Transverse colon (tissue), 4 donors: ENCODE results near the gene UBE2L3. TPM values are rescaled to one million over a fixed set of nuclear protein-coding genes. Genes with fewer than 3 reads are reported as not detected.
"Not testable (repeated sequence)": the region's sequence is repeated elsewhere in the genome, so short reads cannot be mapped to it uniquely, and the experiment has no call there.

Experiments used
- DNase-seq: peaks from one replicate; pipeline ENCODE4 v3.0.0-alpha.2; 2019
- H3K27ac ChIP-seq, 4 donors: fragments of 200-600 bp; sonication (generic); 2 replicates each; pipeline ENCODE4 v1.5.1; 2016 to 2018; ENCODE audit warnings: inconsistent platforms in 4 of 4
- H3K27me3 ChIP-seq: fragments of 200-600 bp; sonication (generic); 2 replicates; pipeline ENCODE4 v1.5.1; 2017; ENCODE audit warnings: inconsistent platforms
- H3K36me3 ChIP-seq, 4 donors: fragments of 200-600 bp; sonication (generic); 2 replicates each; pipeline ENCODE4 v1.5.1; 2017 to 2019; ENCODE audit warnings: inconsistent platforms in 4 of 4
- H3K4me1 ChIP-seq, 4 donors: fragments of 200-600 bp; sonication (generic); 2 replicates each; pipeline ENCODE4 v1.5.1; 2017 to 2020; ENCODE audit warnings: inconsistent platforms in 4 of 4
- H3K4me3 ChIP-seq, 4 donors: fragments of 200-600 bp; sonication (generic); 1 replicate in 1 of 4; 2 replicates in 3 of 4; pipeline versions ENCODE4 v1.5.1 to v1.6.1; 2017 to 2019; ENCODE audit warnings: inconsistent platforms in 4 of 4
- H3K9me3 ChIP-seq, 2 donors: fragments of 200-600 bp; sonication (generic); 2 replicates each; pipeline ENCODE4 v1.5.1; 2017 to 2019; ENCODE audit warnings: inconsistent platforms in 2 of 2
- EP300 ChIP-seq: sonication (generic); formaldehyde crosslinking; IDR thresholded peaks from one replicate; pipeline ENCODE4 v1.6.1; 2017; ENCODE audit warnings: antibody characterized with exemption, low read depth
- POLR2A ChIP-seq: fragments of 450-650 bp; IDR thresholded peaks from one replicate; pipeline ENCODE4 v1.6.1; 2016; ENCODE audit warnings: antibody characterized with exemption, mild to moderate bottlenecking, moderate library complexity
- POLR2AphosphoS5 ChIP-seq, 3 donors: sonication (generic); formaldehyde crosslinking; IDR thresholded peaks; one replicate each; pipeline ENCODE4 v1.6.1; 2016; ENCODE audit warnings: antibody characterized with exemption in 3 of 3
- WGBS, 2 donors: methylation state at CpG; one replicate each; pipeline ENCODE4 v1.1.5; 2018; ENCODE audit warnings: low coverage in 1 of 2; 5-methylcytosine and 5-hydroxymethylcytosine counted together
- in situ Hi-C, 4 donors: fragments of 200-750 bp; cut with MboI; loops; one replicate each; pipeline versions ENCODE4 v1.15.0 to v1.15.1; 2017; ENCODE audit warnings: low sequenced_read_pairs in 3 of 4, low pct_ligation_motif_present in 1 of 4, low pct_unique_long_range_greater_than_20kb in 1 of 4
- intact Hi-C: fragments of 100-400 bp; cut with DNase I; formaldehyde crosslinking; loops from one replicate; pipeline ENCODE4 v1.15.1; 2023; ENCODE audit warnings: low total_unique reads
- total RNA-seq, 4 donors: library from RNA; depleted of rRNA; stranded (reverse); fragments of >200 nt; gene quantifications; one replicate each; pipeline ENCODE4 v1.1.0, GENCODE V29; 2016
- TF ChIP-seq, protein P1 (sequence below), 5 experiments: fragments of 200-600 bp in 3 of 5; fragments of 450-650 bp in 2 of 5; sonication (generic) in 3 of 5; IDR thresholded peaks; 1 replicate in 2 of 5; 2 replicates in 3 of 5; pipeline ENCODE4 v1.5.1; 2016 to 2017; ENCODE audit warnings: antibody characterized with exemption in 5 of 5, inconsistent platforms in 3 of 5, mild to moderate bottlenecking in 2 of 5, moderate library complexity in 1 of 5

The UBE2L3 gene
- total RNA-seq, 4 donors from 2014 or later = 21.9 to 48.7 (median 33.5) TPM

DNA sequence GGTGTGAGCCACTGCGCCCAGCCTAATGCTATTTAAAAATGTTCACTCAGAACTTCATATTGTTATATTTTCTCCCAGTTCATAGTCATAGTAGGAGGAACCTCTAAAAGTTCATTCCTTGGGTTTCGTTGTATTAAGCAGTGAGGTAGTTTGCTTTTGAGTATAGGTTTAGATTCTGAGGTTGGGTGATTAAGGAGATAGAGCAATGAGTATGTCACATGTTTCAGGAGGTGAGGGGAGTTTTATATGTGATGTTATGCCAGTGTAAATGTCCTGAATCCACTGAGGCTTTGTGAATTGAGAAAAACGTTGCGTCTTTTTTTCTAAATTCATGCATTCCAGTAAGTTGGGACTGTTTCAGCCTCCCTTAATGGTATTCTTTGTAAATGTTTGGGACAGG lies 4.2 kb downstream of the UBE2L3 start:
- Histone ChIP-seq H3K4me1 (peaks cover 45 to 69% (median 60%) of the 10 kb centered on the region in 4 donors), H3K4me3 (no peak overlapping the region), H3K36me3 (no peaks in the 10 kb centered on the region), H3K27me3 (no peaks in the 10 kb centered on the region), H3K27ac (no peak overlapping the region), H3K9me3 (no peaks in the 10 kb centered on the region)
- TF ChIP-seq POLR2AphosphoS5 (IDR thresholded peaks at IDR 0.05) (no peak), POLR2A (no peak), EP300 (no peak)
- TF ChIP-seq, protein P1, sequence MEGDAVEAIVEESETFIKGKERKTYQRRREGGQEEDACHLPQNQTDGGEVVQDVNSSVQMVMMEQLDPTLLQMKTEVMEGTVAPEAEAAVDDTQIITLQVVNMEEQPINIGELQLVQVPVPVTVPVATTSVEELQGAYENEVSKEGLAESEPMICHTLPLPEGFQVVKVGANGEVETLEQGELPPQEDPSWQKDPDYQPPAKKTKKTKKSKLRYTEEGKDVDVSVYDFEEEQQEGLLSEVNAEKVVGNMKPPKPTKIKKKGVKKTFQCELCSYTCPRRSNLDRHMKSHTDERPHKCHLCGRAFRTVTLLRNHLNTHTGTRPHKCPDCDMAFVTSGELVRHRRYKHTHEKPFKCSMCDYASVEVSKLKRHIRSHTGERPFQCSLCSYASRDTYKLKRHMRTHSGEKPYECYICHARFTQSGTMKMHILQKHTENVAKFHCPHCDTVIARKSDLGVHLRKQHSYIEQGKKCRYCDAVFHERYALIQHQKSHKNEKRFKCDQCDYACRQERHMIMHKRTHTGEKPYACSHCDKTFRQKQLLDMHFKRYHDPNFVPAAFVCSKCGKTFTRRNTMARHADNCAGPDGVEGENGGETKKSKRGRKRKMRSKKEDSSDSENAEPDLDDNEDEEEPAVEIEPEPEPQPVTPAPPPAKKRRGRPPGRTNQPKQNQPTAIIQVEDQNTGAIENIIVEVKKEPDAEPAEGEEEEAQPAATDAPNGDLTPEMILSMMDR (IDR thresholded peaks at IDR 0.05) = no peak
- intact Hi-C loops = no loop called here
- DNase-seq = no peak
- 66 to 82% methylated on average over 3 to 4 of the region's 4 CpGs for WGBS, 2 donors
- in situ Hi-C loops = no loop called here

GRCh38 chr22:21573293-21573734 lies 5.8 kb downstream of the UBE2L3 start:
- intact Hi-C loops = no loop called here
- no peak for DNase-seq
- in situ Hi-C loops = no loop called here
- no peak for TF ChIP-seq POLR2A
- TF ChIP-seq, protein P1 (IDR thresholded peaks at IDR 0.05) = no peak
- TF ChIP-seq EP300 = no peak
- no peak for TF ChIP-seq POLR2AphosphoS5 (IDR thresholded peaks at IDR 0.05)
- WGBS, 2 donors = 66 to 76% methylated on average over 4 to 6 of the region's 6 CpGs
- Histone ChIP-seq H3K4me3 (no peak overlapping the region), H3K9me3 (no peaks in the 10 kb centered on the region), H3K4me1 (peaks cover 53 to 85% (median 74%) of the 10 kb centered on the region in 4 donors), H3K27ac (no peak overlapping the region), H3K36me3 (no peaks in the 10 kb centered on the region), H3K27me3 (no peaks in the 10 kb centered on the region)

DNA sequence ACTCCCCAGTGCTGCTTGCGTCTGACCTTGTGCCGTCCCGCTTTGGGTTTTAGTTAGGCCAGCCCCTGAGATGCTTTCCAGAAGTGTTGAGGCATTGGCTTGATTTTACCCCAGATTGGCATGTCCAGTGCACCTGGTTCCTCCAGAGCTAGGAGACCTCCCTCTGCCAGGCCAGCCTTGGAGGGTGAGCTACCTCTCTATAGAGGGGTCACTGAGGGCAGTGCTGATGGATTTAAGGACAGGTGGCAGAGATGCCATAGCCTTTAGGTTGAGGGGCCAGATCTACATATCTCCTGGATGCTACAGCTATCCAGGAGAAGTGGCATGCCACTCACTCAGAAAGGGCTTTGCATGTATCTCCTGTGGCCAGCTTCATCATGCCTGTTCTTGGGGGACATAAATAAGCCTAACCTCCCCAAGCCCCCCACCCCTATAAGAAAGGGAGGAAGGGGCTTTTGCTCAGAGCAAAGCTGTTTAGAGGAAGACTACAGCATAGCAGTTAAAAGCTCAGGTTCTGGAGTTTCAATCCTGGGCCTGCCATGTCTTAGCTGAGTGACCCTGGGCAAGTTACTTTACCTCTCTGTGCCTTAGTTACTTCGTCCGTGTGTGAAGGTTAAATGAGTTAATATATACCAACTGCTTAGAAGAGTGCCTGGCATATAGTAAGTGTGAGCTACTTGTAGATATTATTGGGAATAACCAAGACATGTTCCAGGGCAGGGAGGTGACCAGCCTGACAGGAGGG lies 6.4 kb downstream of the UBE2L3 start:
- H3K4me1 ChIP-seq = peaks cover 52 to 85% (median 74%) of the 10 kb centered on the region in 4 donors
- TF ChIP-seq EP300 (no peak), POLR2A (no peak), POLR2AphosphoS5 (IDR thresholded peaks at IDR 0.05) (no peak)
- TF ChIP-seq, protein P1 (IDR thresholded peaks at IDR 0.05) = no peak

GRCh38 chr22:21579474-21579851 lies 11.9 kb downstream of the UBE2L3 start:
- in situ Hi-C loops (loop anchor here in 2 of 4 donors (25.0 kb wide), 2 partner anchors 133 to 492 kb away; no protein-coding TSS in a partner anchor), intact Hi-C loops (no loop called here)
- Histone ChIP-seq H3K27ac (no peak overlapping the region), H3K36me3 (no peaks in the 10 kb centered on the region), H3K9me3 (no peaks in the 10 kb centered on the region), H3K4me3 (no peak overlapping the region), H3K4me1 (peaks cover 20 to 71% (median 34%) of the 10 kb centered on the region in 4 donors), H3K27me3 (no peaks in the 10 kb centered on the region)
- TF ChIP-seq EP300 = no peak
- no peak for TF ChIP-seq POLR2A
- TF ChIP-seq, protein P1 (IDR thresholded peaks at IDR 0.05) = no peak
- no peak for TF ChIP-seq POLR2AphosphoS5 (IDR thresholded peaks at IDR 0.05)
- 59 to 100% methylated on average over 1 to 6 of the region's 6 CpGs for WGBS, 2 donors
- no peak for DNase-seq

More for the DNA sequence above, 6.4 kb downstream of the UBE2L3 start:
- DNase-seq = no peak
- in situ Hi-C loops (no loop called here), intact Hi-C loops (no loop called here)
- no peaks in the 10 kb centered on the region for H3K9me3 ChIP-seq
- no peak overlapping the region for H3K4me3 ChIP-seq
- 36 to 75% methylated on average over 2 to 5 of the region's 5 CpGs for WGBS, 2 donors
- H3K27me3 ChIP-seq = no peaks in the 10 kb centered on the region
- no peaks in the 10 kb centered on the region for H3K36me3 ChIP-seq
- H3K27ac ChIP-seq = no peak overlapping the region

DNA sequence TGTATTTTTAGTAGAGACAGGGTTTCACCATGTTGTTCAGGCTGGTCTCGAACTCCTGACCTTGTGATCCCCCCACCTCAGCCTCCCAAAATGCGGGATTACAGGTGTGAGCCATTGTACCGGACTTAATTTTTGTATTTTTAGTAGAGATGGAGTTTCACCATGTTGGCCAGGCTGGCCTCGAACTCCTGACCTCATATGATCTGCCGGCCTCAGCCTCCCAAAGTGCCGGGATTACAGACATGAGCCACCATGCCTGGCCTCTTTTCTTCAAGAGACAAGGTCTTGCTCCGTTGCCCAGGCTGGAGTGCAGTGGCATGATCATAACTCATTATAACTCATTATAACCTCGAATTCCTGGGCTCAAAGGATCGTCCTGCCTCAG lies 13.1 kb downstream of the UBE2L3 start:
- in situ Hi-C loops = loop anchor here in 2 of 4 donors (25.0 kb wide), 2 partner anchors 132 to 493 kb away; no protein-coding TSS in a partner anchor
- H3K4me3 ChIP-seq, H3K36me3 ChIP-seq, H3K27me3 ChIP-seq, H3K9me3 ChIP-seq, intact Hi-C loops, DNase-seq, H3K27ac ChIP-seq: not testable (repeated sequence)
- WGBS, 2 donors = 86 to 90% methylated on average over 6 to 9 of the region's 9 CpGs
- H3K4me1 ChIP-seq = peaks cover 17 to 66% (median 27%) of the 10 kb centered on the region in 4 donors

DNA sequence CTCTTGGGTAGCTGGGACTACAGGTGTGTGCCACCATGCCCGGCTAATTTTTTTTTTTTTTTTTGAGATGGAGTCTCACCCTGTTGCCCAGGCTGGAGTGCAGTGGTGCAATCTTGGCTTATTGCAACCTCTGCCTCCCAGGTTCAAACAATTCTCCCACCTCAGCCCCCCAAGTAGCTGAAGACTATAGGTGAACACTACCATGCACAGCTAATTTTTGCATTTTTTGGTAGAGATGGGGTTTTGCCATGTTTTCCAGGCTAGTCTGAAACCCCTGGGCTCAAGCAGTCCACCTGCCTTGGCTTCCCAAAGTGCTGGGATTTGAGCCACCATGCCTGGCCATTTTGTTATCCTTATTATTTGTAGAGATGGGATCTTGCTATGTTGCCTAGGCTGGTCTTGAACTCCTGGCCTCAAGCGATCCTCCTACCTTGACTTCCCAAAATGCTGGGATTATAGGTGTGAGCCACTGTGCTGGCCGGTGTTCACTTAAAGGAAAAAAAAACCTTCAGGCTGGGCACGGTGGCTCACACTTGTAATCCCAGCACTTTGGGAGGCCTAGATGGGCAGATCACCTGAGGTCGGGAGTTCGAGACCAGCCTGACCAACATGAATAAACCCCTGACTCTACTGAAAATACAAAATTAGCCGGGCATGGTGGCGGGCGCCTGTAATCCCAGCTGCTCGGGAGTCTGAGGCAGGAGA lies 13.6 kb downstream of the UBE2L3 start:
- H3K4me1 ChIP-seq = peaks cover 17 to 69% (median 27%) of the 10 kb centered on the region in 4 donors
- H3K27me3 ChIP-seq, DNase-seq, H3K9me3 ChIP-seq, H3K4me3 ChIP-seq, intact Hi-C loops, H3K27ac ChIP-seq, H3K36me3 ChIP-seq: not testable (repeated sequence)
- in situ Hi-C loops = loop anchor here in 2 of 4 donors (25.0 kb wide), 2 partner anchors 131 to 494 kb away; no protein-coding TSS in a partner anchor
- 83 to 89% methylated on average over 1 to 10 of the region's 10 CpGs for WGBS, 2 donors
